H9 (cell line): ENCODE data around the gene MYT1. TPM values are rescaled to one million over a fixed set of nuclear protein-coding genes. Genes with fewer than 3 reads are reported as not detected.

ENCODE experiments used
- DNase-seq: peaks from one replicate; pipeline ENCODE4 v3.0.0-alpha.2; 2017
- H2AFZ ChIP-seq: one replicate; pipeline ENCODE4 v1.6.1; 2013; ENCODE audit warnings: mild to moderate bottlenecking, low read length, control low read depth, moderate library complexity
- H2AK5ac ChIP-seq: 2 replicates; pipeline ENCODE4 v1.6.1; 2013; ENCODE audit warnings: low read length, control low read depth, mixed read lengths; ENCODE audit not compliant: insufficient read length
- H2BK120ac ChIP-seq: one replicate; pipeline ENCODE4 v1.6.1; 2013; ENCODE audit warnings: low read depth, mild to moderate bottlenecking, low read length, control low read depth, inconsistent platforms; ENCODE audit not compliant: poor library complexity, severe bottlenecking
- H2BK12ac ChIP-seq: 2 replicates; pipeline ENCODE4 v1.6.1; 2013; ENCODE audit warnings: low read length, control low read depth, mixed read lengths, low read depth; ENCODE audit not compliant: insufficient read length
- H2BK15ac ChIP-seq: 2 replicates; pipeline ENCODE4 v1.6.1; 2013; ENCODE audit warnings: low read depth, low read length, control low read depth
- H2BK20ac ChIP-seq: one replicate; pipeline ENCODE4 v1.6.1; 2013; ENCODE audit warnings: low read depth, mild to moderate bottlenecking, low read length, control low read depth, inconsistent platforms; ENCODE audit not compliant: poor library complexity, severe bottlenecking
- H2BK5ac ChIP-seq: 2 replicates; pipeline ENCODE4 v1.6.1; 2013; ENCODE audit warnings: low read length, control low read depth, mixed read lengths; ENCODE audit not compliant: insufficient read length
- H3K14ac ChIP-seq: 2 replicates; pipeline ENCODE4 v1.6.1; 2013; ENCODE audit warnings: low read length, control low read depth; ENCODE audit not compliant: insufficient read depth
- H3K18ac ChIP-seq: 2 replicates; pipeline ENCODE4 v1.6.1; 2013; ENCODE audit warnings: low read depth, mild to moderate bottlenecking, mixed read lengths, low read length, control low read depth; ENCODE audit not compliant: insufficient read length
- H3K23ac ChIP-seq: 2 replicates; pipeline ENCODE4 v1.6.1; 2013; ENCODE audit warnings: low read length, control low read depth, mixed read lengths, low read depth; ENCODE audit not compliant: insufficient read length
- H3K23me2 ChIP-seq: 2 replicates; pipeline ENCODE4 v1.6.1; 2013; ENCODE audit warnings: low read depth, mild to moderate bottlenecking, mixed read lengths, low read length, control low read depth; ENCODE audit not compliant: insufficient read length, poor library complexity, severe bottlenecking
- H3K27ac ChIP-seq: 2 replicates; pipeline ENCODE4 v1.5.1; 2013; ENCODE audit warnings: low read length, control low read depth, mixed read lengths, low read depth; ENCODE audit not compliant: insufficient read length
- H3K27me3 ChIP-seq: 2 replicates; pipeline ENCODE4 v1.6.1; 2013; ENCODE audit warnings: low read length, control low read depth, inconsistent platforms; ENCODE audit not compliant: insufficient read depth
- H3K4ac ChIP-seq: 2 replicates; pipeline ENCODE4 v1.6.1; 2013; ENCODE audit warnings: low read depth, mild to moderate bottlenecking, control low read depth, inconsistent platforms, low read length, moderate library complexity
- H3K4me1 ChIP-seq: 2 replicates; pipeline ENCODE4 v1.6.1; 2013; ENCODE audit warnings: low read length, control low read depth, inconsistent platforms; ENCODE audit not compliant: insufficient read depth
- H3K4me2 ChIP-seq: 2 replicates; pipeline ENCODE4 v1.6.1; 2013; ENCODE audit warnings: low read length, control low read depth, mixed read lengths; ENCODE audit not compliant: insufficient read length, insufficient read depth
- H3K56ac ChIP-seq: 2 replicates; pipeline ENCODE4 v1.6.1; 2013; ENCODE audit warnings: low read depth, mild to moderate bottlenecking, mixed read lengths, low read length, control low read depth; ENCODE audit not compliant: insufficient read length
- H3K79me1 ChIP-seq: 2 replicates; pipeline ENCODE4 v1.6.1; 2013; ENCODE audit warnings: low read depth, mild to moderate bottlenecking, moderate library complexity, low read length, control low read depth, inconsistent platforms; ENCODE audit not compliant: insufficient read depth, poor library complexity, severe bottlenecking
- H3K79me2 ChIP-seq: 2 replicates; pipeline ENCODE4 v1.6.1; 2013; ENCODE audit warnings: low read length, control low read depth, inconsistent platforms; ENCODE audit not compliant: insufficient read depth
- H3K9ac ChIP-seq: 2 replicates; pipeline ENCODE4 v1.6.1; 2013; ENCODE audit warnings: low read length, control low read depth, mixed read lengths; ENCODE audit not compliant: insufficient read length; ENCODE audit errors: extremely low read depth
- H3K9me3 ChIP-seq: one replicate; pipeline ENCODE4 v1.6.1; 2013; ENCODE audit warnings: low read depth, low read length, inconsistent platforms; ENCODE audit not compliant: control insufficient read depth
- H3T11ph ChIP-seq: one replicate; pipeline ENCODE4 v1.6.1; 2013; ENCODE audit warnings: mild to moderate bottlenecking, low read length, control low read depth, inconsistent platforms
- H4K20me1 ChIP-seq: one replicate; pipeline ENCODE4 v1.6.1; 2013; ENCODE audit not compliant: control insufficient read depth, insufficient read length, insufficient read depth
- H4K5ac ChIP-seq: 2 replicates; pipeline ENCODE4 v1.6.1; 2013; ENCODE audit warnings: low read depth, mild to moderate bottlenecking, mixed read lengths, low read length, control low read depth; ENCODE audit not compliant: insufficient read length
- H4K8ac ChIP-seq: replicated peaks from 2 replicates; pipeline ENCODE4 v1.6.1; 2013; ENCODE audit warnings: low read length, control low read depth, mixed read lengths, low read depth; ENCODE audit not compliant: insufficient read length
- H4K91ac ChIP-seq: 2 replicates; pipeline ENCODE4 v1.6.1; 2013; ENCODE audit warnings: low read depth, mild to moderate bottlenecking, moderate library complexity, mixed read lengths, low read length, control low read depth; ENCODE audit not compliant: insufficient read length
- H3K27ac Mint-ChIP-seq, 3 experiments: 2 replicates in 2 of 3; 3 replicates in 1 of 3; pipeline ENCODE4 v1.8.0; 2020 to 2021; ENCODE audit warnings: mixed read lengths in 3 of 3, mild to moderate bottlenecking in 1 of 3, moderate library complexity in 1 of 3
- H3K27me3 Mint-ChIP-seq: 2 replicates; pipeline ENCODE4 v1.8.0; 2021; ENCODE audit warnings: low read depth, mild to moderate bottlenecking, moderate library complexity, mixed read lengths
- H3K36me3 Mint-ChIP-seq, 3 experiments: 2 replicates in 2 of 3; 3 replicates in 1 of 3; pipeline ENCODE4 v1.8.0; 2020 to 2021; ENCODE audit warnings: low read depth in 3 of 3, mixed read lengths in 3 of 3; ENCODE audit not compliant: insufficient read depth in 1 of 3
- H3K4me1 Mint-ChIP-seq, 2 experiments: 2 replicates each; pipeline ENCODE4 v1.8.0; 2020; ENCODE audit warnings: mixed read lengths in 2 of 2
- H3K4me3 Mint-ChIP-seq, 2 experiments: 2 replicates in 1 of 2; 3 replicates in 1 of 2; pipeline ENCODE4 v1.8.0; 2020 to 2021; ENCODE audit warnings: mild to moderate bottlenecking in 2 of 2, mixed read lengths in 2 of 2, moderate library complexity in 1 of 2
- H3K9me3 Mint-ChIP-seq, 2 experiments: 2 replicates in 1 of 2; 3 replicates in 1 of 2; pipeline ENCODE4 v1.8.0; 2020; ENCODE audit warnings: mild to moderate bottlenecking in 2 of 2, mixed read lengths in 2 of 2, moderate library complexity in 1 of 2
- CTCF ChIP-seq: fragments of 200-600 bp; sonication (generic); conservative IDR thresholded peaks from 3 replicates; pipeline ENCODE4 v1.8.0; 2021; ENCODE audit warnings: antibody characterized with exemption, mild to moderate bottlenecking
- WGBS: extraction: QIAGEN DNeasy Blood & Tissue Kit; methylation state at CpG from one replicate; pipeline ENCODE4 v1.1.7; 2013; ENCODE audit warnings: missing lambda C conversion rate, low lambda C conversion rate, mixed read lengths; ENCODE audit not compliant: insufficient read length; ENCODE audit errors: extremely low coverage; 5-methylcytosine and 5-hydroxymethylcytosine counted together
- total RNA-seq: library from RNA; stranded (reverse); gene quantifications from 2 replicates; pipeline ENCODE4 v1.2.1, GENCODE V29; 2021

MYT1 gene
- total RNA-seq, 1 experiment from 2014 or later: 0.79 TPM

GRCh38 chr20:64276817-64277216, 112.6 kb downstream of the MYT1 start:
- Mint-ChIP-seq H3K27me3 (no peaks in the 10 kb centered on the region), H3K4me1 (no peaks in the 10 kb centered on the region), H3K36me3 (peaks cover 3 to 40% (median 17%) of the 10 kb centered on the region in 3 experiments), H3K27ac (no peak overlapping the region), H3K4me3 (no peak overlapping the region), H3K9me3 (peaks cover 19 to 27% of the 10 kb centered on the region in 2 experiments)
- Histone ChIP-seq H4K91ac (no peak overlapping the region), H3K4ac (no peak overlapping the region), H3K18ac (no peak overlapping the region), H3T11ph (no peak overlapping the region), H2BK20ac (no peak overlapping the region), H3K4me2 (no peak overlapping the region), H4K20me1 (no peaks in the 10 kb centered on the region), H3K9me3 (no peaks in the 10 kb centered on the region), H2BK5ac (no peak overlapping the region), H3K23ac (no peak overlapping the region), H4K8ac (no peak overlapping the region), H2BK12ac (no peak overlapping the region), H3K9ac (no peak overlapping the region), H3K23me2 (peaks cover 3% of the 10 kb centered on the region), H4K5ac (no peak overlapping the region), H2AK5ac (no peak overlapping the region), H3K4me1 (no peaks in the 10 kb centered on the region), H3K79me2 (no peaks in the 10 kb centered on the region), H3K56ac (no peak overlapping the region), H3K27ac (no peak overlapping the region), H2BK120ac (no peak overlapping the region), H2AFZ (no peak overlapping the region), H3K27me3 (no peaks in the 10 kb centered on the region), H3K79me1 (no peaks in the 10 kb centered on the region), H2BK15ac (no peak overlapping the region), H3K14ac (no peak overlapping the region)
- WGBS: no CpG with 5 or more reads among the region's 7 CpGs
- no peak for DNase-seq
- no peak for TF ChIP-seq CTCF
